Measurements from ENCODE around the gene PTCD3.

Gene PTCD3

GRCh38 chr2:86143307-86143706 lies 37.3 kb downstream of the PTCD3 start:
- Histone ChIP-seq H3K27ac (no peak overlapping the region), H3K4me3 (no peak overlapping the region)
- TF ChIP-seq CTCF (IDR thresholded peaks at IDR 0.05), result no peak
- DNase-seq (ENCODE audit: low spot score), result no peak

GRCh38 chr2:86143926-86144685 lies 38.1 kb downstream of the PTCD3 start:
- Histone ChIP-seq H3K27ac (no peak overlapping the region), H3K4me3 (no peak overlapping the region)
- DNase-seq (ENCODE audit: low spot score), result no peak
- no peak for TF ChIP-seq CTCF (IDR thresholded peaks at IDR 0.05)

- DNase-seq (ENCODE audit: low spot score), result no peak
- TF ChIP-seq CTCF (IDR thresholded peaks at IDR 0.05), result no peak
Observed at GRCh38 chr2:86147793-86148192, 41.8 kb downstream of the PTCD3 start.

GRCh38 chr2:86150502-86150901 lies 44.5 kb downstream of the PTCD3 start:
- no peak for DNase-seq (ENCODE audit: low spot score)
- no peak overlapping the region for H3K27ac ChIP-seq
- H3K4me3 ChIP-seq, result no peak overlapping the region
- TF ChIP-seq CTCF (IDR thresholded peaks at IDR 0.05), result no peak

More at GRCh38 chr2:86147793-86148192, 41.8 kb downstream of the PTCD3 start:
- H3K27ac ChIP-seq, result no peak overlapping the region
- H3K4me3 ChIP-seq, result no peak overlapping the region

- Histone ChIP-seq H3K4me3 (no peak overlapping the region), H3K27ac (no peak overlapping the region)
- no peak for DNase-seq (ENCODE audit: low spot score)
- no peak for TF ChIP-seq CTCF (IDR thresholded peaks at IDR 0.05)
Observed at GRCh38 chr2:86157009-86157556, 51.0 kb downstream of the PTCD3 start.

GRCh38 chr2:86158286-86158685 lies 52.3 kb downstream of the PTCD3 start:
- Histone ChIP-seq H3K27ac (no peak overlapping the region), H3K4me3 (no peak overlapping the region)
- no peak for TF ChIP-seq CTCF (IDR thresholded peaks at IDR 0.05)
- no peak for DNase-seq (ENCODE audit: low spot score)

Measured in coronary artery (tissue), 2 donors.